ENCODE measurements around the gene ITPK1. TPM values are rescaled to one million over a fixed set of nuclear protein-coding genes. Genes with fewer than 3 reads are reported as not detected.
"Not testable (repeated sequence)": the region's sequence is repeated elsewhere in the genome, so short reads cannot be mapped to it uniquely, and the experiment has no call there.

Gene ITPK1
- total RNA-seq, 1 experiment from 2014 or later = 133 TPM

GRCh38 chr14:93065272-93065730 lies 50.4 kb downstream of the ITPK1 start:
- no TSS peak for BruUV-seq (replicated peaks)
- H3K27me3 Mint-ChIP-seq (ENCODE audit: insufficient read depth, unreplicated experiment) = no peaks in the 10 kb centered on the region
- H3K4me1 Mint-ChIP-seq (ENCODE audit: insufficient read depth, unreplicated experiment) = peaks cover 12% of the 10 kb centered on the region
- ChIA-PET CTCF (interaction anchor here (1.0 kb wide), 1 partner anchor 92 kb away, joined by 4 read pairs; no protein-coding TSS in a partner anchor), POLR2A (no interaction called here)
- H3K36me3 Mint-ChIP-seq (ENCODE audit: insufficient read depth, unreplicated experiment) = peaks cover 22% of the 10 kb centered on the region
- no peak for DNase-seq (ENCODE audit: unreplicated experiment)
- H3K9me3 Mint-ChIP-seq (ENCODE audit: unreplicated experiment) = no peaks in the 10 kb centered on the region
- H3K27ac Mint-ChIP-seq (ENCODE audit: low read depth, unreplicated experiment) = no peak overlapping the region
- intact Hi-C loops (cut with micrococcal nuclease) = no loop called here
- TF ChIP-seq CTCF (IDR thresholded peaks at IDR 0.05; ENCODE audit: unreplicated experiment) = no peak
- no peak overlapping the region for H3K4me3 Mint-ChIP-seq (ENCODE audit: unreplicated experiment)

DNA sequence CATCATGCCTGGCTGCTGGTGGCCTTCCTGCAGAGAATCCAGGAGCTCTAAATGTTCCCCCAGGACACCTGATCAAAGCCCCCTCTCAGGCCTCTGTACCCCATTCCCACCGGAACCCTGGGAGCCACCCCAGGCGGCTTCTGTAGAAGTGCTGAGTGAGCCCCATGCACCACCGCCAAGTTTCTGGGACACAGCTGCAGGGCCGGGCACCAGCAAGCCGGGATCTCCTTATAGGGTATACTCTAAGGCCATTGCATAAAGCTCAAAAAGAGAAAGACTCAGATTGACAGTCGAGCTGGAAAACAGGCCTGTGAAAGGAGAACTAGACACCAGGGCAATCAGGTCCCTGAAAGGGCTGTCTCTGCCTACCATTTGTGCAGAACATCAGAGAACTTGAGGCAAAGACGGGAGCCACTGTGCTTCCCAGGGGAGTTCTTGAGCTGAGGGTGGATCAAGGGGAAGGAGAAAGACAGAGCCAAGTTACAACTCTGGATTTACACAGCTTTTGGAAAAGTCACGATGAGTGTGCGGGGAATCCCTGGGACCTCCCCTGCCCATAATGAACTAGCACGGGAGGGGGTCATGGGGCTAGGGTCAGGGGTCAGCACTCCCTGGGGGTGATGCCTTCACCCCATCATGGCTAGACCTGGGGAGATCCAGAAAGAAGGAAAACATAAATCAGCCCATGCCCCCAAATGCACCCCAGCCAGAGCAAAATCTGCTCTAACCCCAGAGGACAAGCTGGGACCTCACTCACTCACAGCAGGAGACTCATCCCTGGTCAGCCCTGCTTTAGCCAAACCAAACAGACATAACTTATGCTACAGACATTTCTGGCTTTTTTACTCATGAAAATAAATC lies 51.1 kb downstream of the ITPK1 start:
- peaks cover 16% of the 10 kb centered on the region for H3K4me1 Mint-ChIP-seq (ENCODE audit: insufficient read depth, unreplicated experiment)
- ChIA-PET POLR2A (interaction anchor here (0.8 kb wide), 2 partner anchors 21 to 109 kb away, joined by 3 to 4 read pairs; no protein-coding TSS in a partner anchor), CTCF (interaction anchor here (0.6 to 1.0 kb wide), 3 partner anchors 19 to 92 kb away, joined by 3 to 4 read pairs (median 3); no protein-coding TSS in a partner anchor)
- H3K4me3 Mint-ChIP-seq (ENCODE audit: unreplicated experiment) = no peak overlapping the region
- no peak for DNase-seq (ENCODE audit: unreplicated experiment)
- H3K36me3 Mint-ChIP-seq (ENCODE audit: insufficient read depth, unreplicated experiment) = peaks cover 20% of the 10 kb centered on the region
- TF ChIP-seq CTCF (IDR thresholded peaks at IDR 0.05; ENCODE audit: unreplicated experiment) = no peak
- intact Hi-C loops (cut with micrococcal nuclease) = no loop called here
- H3K27ac Mint-ChIP-seq (ENCODE audit: low read depth, unreplicated experiment) = no peak overlapping the region
- no peaks in the 10 kb centered on the region for H3K27me3 Mint-ChIP-seq (ENCODE audit: insufficient read depth, unreplicated experiment)
- no TSS peak for BruUV-seq (replicated peaks)
- no peaks in the 10 kb centered on the region for H3K9me3 Mint-ChIP-seq (ENCODE audit: unreplicated experiment)

GRCh38 chr14:93063393-93063792 lies 52.3 kb downstream of the ITPK1 start:
- no TSS peak for BruUV-seq (replicated peaks)
- no peak overlapping the region for H3K4me3 Mint-ChIP-seq (ENCODE audit: unreplicated experiment)
- H3K27ac Mint-ChIP-seq (ENCODE audit: low read depth, unreplicated experiment) = no peak overlapping the region
- no peak for TF ChIP-seq CTCF (IDR thresholded peaks at IDR 0.05; ENCODE audit: unreplicated experiment)
- DNase-seq (ENCODE audit: unreplicated experiment) = no peak
- ChIA-PET POLR2A (interaction anchor here (0.6 kb wide), 1 partner anchor 82 kb away, joined by 3 read pairs; no protein-coding TSS in a partner anchor), CTCF (interaction anchor here (0.6 kb wide), 1 partner anchor 83 kb away, joined by 3 read pairs; no protein-coding TSS in a partner anchor)
- H3K4me1 Mint-ChIP-seq (ENCODE audit: insufficient read depth, unreplicated experiment) = peaks cover 11% of the 10 kb centered on the region
- intact Hi-C loops (cut with micrococcal nuclease) = no loop called here
- H3K27me3 Mint-ChIP-seq (ENCODE audit: insufficient read depth, unreplicated experiment) = no peaks in the 10 kb centered on the region
- no peaks in the 10 kb centered on the region for H3K9me3 Mint-ChIP-seq (ENCODE audit: unreplicated experiment)
- H3K36me3 Mint-ChIP-seq (ENCODE audit: insufficient read depth, unreplicated experiment) = peaks cover 16% of the 10 kb centered on the region

DNA sequence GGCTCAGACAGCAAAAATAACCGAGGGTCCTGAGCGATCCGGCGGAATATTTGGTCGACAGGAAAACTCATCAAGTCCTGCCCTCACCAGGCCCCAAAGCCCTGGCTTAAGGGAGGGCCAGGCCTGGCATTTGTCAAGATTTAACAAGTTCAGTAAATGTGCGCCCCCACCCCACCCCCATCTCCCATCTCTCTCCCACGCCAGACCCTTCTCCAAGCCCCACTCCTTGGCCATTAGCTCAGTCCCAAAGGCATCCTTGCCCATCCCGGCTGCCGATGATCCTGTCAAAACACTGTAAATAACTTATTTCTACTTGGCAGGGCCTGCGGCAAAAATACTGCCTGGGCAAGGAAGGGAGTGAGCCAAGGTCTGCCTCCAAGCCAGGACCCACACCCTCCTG lies 52.8 kb downstream of the ITPK1 start:
- H3K27me3 Mint-ChIP-seq (ENCODE audit: insufficient read depth, unreplicated experiment) = no peaks in the 10 kb centered on the region
- intact Hi-C loops (cut with micrococcal nuclease) = no loop called here
- no peaks in the 10 kb centered on the region for H3K9me3 Mint-ChIP-seq (ENCODE audit: unreplicated experiment)
- BruUV-seq (replicated peaks) = no TSS peak
- no peak for DNase-seq (ENCODE audit: unreplicated experiment)
- CTCF ChIA-PET = no interaction called here
- TF ChIP-seq CTCF (IDR thresholded peaks at IDR 0.05; ENCODE audit: unreplicated experiment) = no peak
- POLR2A ChIA-PET = interaction anchor here (0.6 kb wide), 2 partner anchors 42 to 82 kb away, joined by 3 read pairs; no protein-coding TSS in a partner anchor
- H3K4me1 Mint-ChIP-seq (ENCODE audit: insufficient read depth, unreplicated experiment) = peaks cover 11% of the 10 kb centered on the region
- no peak overlapping the region for H3K4me3 Mint-ChIP-seq (ENCODE audit: unreplicated experiment)
- H3K27ac Mint-ChIP-seq (ENCODE audit: low read depth, unreplicated experiment) = no peak overlapping the region
- peaks cover 16% of the 10 kb centered on the region for H3K36me3 Mint-ChIP-seq (ENCODE audit: insufficient read depth, unreplicated experiment)

DNA sequence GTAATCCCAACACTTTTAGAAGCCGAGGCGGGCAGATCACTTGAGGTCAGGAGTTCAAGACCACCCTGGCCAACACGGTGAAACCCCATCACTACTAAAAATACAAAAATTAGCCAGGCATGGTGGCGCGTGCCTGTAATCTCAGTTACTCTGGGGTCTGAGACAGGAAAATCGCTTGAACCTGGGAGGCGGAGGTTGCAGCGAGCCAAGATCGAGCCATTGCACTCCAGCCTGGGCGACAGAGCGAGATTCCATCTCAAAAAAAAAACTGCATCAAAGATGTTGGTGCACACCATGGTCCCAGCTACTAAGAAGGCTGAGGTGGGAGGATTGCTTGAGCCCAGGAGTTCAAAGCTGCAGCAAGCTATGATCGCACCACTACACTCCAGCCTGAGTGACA lies 53.7 kb downstream of the ITPK1 start:
- H3K27me3 Mint-ChIP-seq (ENCODE audit: insufficient read depth, unreplicated experiment); H3K36me3 Mint-ChIP-seq (ENCODE audit: insufficient read depth, unreplicated experiment); DNase-seq (ENCODE audit: unreplicated experiment); H3K4me3 Mint-ChIP-seq (ENCODE audit: unreplicated experiment); H3K27ac Mint-ChIP-seq (ENCODE audit: low read depth, unreplicated experiment); H3K9me3 Mint-ChIP-seq (ENCODE audit: unreplicated experiment); intact Hi-C loops (cut with micrococcal nuclease); BruUV-seq (replicated peaks); CTCF ChIA-PET: not testable (repeated sequence)
- H3K4me1 Mint-ChIP-seq (ENCODE audit: insufficient read depth, unreplicated experiment) = peaks cover 16% of the 10 kb centered on the region
- POLR2A ChIA-PET = interaction anchor here (0.6 kb wide), 1 partner anchor 14 kb away, joined by 3 read pairs; no protein-coding TSS in a partner anchor

Measured in MCF 10A (cell line).